HUES6 (cell line): ENCODE results near the gene UBR4.
A peak's percentile ranks its signal among the peaks of the same experiment; 100 is the strongest.

Experiments used
- H3K27ac ChIP-seq: 2 replicates; pipeline ENCODE4 v1.7.0; 2013; ENCODE audit warnings: low read depth, mild to moderate bottlenecking, low read length, inconsistent platforms
- H3K27me3 ChIP-seq: 2 replicates; pipeline ENCODE4 v1.6.1; 2013; ENCODE audit warnings: low read length; ENCODE audit not compliant: control insufficient read depth, insufficient read depth
- H3K36me3 ChIP-seq: 2 replicates; pipeline ENCODE4 v1.6.1; 2013; ENCODE audit warnings: low read length; ENCODE audit not compliant: control insufficient read depth, insufficient read depth
- H3K4me1 ChIP-seq: 2 replicates; pipeline ENCODE4 v1.6.1; 2013; ENCODE audit warnings: low read length; ENCODE audit not compliant: control insufficient read depth, insufficient read depth
- H3K4me3 ChIP-seq: 2 replicates; pipeline ENCODE4 v1.5.1; 2013; ENCODE audit warnings: low read depth, low read length
- H3K9ac ChIP-seq: one replicate; pipeline ENCODE4 v1.6.1; 2013; ENCODE audit warnings: mild to moderate bottlenecking, low read length
- H3K9me3 ChIP-seq: 2 replicates; pipeline ENCODE4 v1.6.1; 2013; ENCODE audit warnings: low read depth, low read length; ENCODE audit not compliant: control insufficient read depth, insufficient read depth

The UBR4 gene

DNA sequence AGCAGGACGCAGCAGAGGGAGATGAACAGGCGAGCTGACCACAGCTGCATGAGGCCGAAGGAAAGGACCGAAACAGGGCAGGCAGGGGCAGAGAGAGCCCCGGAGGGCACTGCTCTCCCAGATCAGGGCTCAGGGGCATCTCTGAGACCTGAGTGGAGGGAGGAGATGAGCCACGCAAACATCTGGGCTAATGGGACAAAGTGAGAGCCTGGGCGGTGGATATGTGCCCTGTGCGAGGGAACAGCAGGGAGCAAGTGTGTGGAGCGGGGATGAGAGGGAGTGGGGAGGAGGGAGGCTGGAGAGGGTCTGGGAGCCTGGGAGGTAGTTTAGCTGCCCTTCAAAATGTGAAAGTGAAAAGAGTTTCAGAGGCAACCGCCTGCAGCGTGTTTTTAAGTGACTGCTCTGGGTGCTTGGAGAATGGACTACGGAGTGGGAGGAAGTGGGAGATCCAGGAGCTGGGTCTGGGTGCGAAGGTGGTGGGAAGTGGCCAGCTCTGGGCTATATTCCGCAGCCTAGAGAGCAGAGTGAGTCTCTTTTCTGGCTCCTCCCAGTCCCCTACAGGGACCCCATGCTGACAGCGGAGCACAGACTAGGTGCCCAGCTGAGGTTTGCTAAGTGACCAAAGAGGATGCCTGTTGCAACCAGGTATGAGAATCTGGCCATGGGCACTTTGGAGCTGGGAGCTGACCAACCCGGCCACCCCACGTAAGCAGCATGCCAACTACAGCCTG is 139.0 kb downstream of the UBR4 start:
- Histone ChIP-seq H3K27ac (no peak overlapping the region), H3K9ac (no peak overlapping the region), H3K27me3 (no peaks in the 10 kb centered on the region), H3K36me3 (peaks cover 37% of the 10 kb centered on the region), H3K9me3 (no peaks in the 10 kb centered on the region), H3K4me1 (peaks cover 19% of the 10 kb centered on the region; the same call in 1 of the 2 replicates), H3K4me3 (no peak overlapping the region)

DNA sequence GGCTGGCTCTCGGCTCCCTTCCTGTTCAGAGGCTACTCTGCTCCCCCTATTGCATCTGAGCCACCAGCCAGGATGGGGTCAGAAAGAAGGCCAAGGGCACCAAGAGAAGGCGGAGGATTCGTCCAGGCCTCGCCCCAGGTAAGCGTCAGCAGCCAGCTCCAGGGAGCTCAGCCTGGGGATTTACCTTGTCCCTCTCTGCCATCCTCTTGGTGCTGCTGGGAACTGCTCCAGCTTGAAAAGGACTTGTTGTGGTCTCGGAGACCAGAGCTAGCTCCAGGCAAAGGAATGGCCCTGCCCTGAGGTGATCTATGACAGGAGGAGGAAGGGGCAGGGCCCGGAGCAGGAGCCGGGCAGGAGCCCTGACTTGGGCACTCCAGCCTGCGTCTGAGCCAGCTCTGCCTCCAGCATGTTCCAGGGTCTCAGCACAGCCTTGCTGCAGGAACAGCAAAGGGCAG is 139.8 kb downstream of the UBR4 start:
- Histone ChIP-seq H3K27ac (no peak overlapping the region), H3K9me3 (no peaks in the 10 kb centered on the region), H3K4me3 (no peak overlapping the region), H3K9ac (no peak overlapping the region), H3K4me1 (peaks cover 19% of the 10 kb centered on the region; the same call in 1 of the 2 replicates), H3K36me3 (peaks cover 29% of the 10 kb centered on the region), H3K27me3 (no peaks in the 10 kb centered on the region)

DNA sequence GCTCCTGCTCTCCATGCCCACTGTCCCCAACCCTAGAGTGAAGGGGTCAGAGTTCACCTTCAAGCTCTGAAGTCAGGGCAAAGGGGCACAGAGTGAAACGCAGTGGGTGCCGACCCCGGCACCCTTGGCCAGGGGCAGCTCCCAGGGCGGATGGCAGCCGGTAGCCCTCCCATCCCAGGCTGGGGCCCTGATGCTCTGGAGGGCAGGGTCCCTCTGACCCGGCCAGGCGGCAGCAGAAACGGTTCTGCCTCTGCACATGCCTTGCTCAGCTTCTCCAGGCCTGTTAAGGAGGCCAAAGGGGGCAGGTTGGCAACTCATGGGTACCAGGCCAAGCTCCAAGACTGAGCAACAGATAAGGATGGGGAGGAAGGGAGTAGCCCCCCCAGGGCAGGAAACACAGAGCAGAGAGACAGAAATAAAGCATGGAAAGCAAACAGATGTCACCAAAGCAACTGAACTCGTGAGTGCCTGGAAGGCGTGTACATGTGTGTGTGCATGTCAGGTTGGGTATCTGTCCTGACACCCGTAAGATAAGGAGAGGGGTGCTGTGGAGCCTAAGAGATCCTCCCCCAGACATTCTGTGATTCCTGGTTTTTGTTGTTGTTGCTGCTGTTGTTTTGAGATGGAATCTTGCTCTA is 141.3 kb downstream of the UBR4 start:
- no peak overlapping the region for H3K27ac ChIP-seq
- H3K9me3 ChIP-seq, result no peaks in the 10 kb centered on the region
- no peaks in the 10 kb centered on the region for H3K27me3 ChIP-seq
- H3K9ac ChIP-seq, result no peak overlapping the region
- H3K4me1 ChIP-seq, result peaks cover 19% of the 10 kb centered on the region; the same call in 1 of the 2 replicates
- H3K36me3 ChIP-seq, result peaks cover 14% of the 10 kb centered on the region
- H3K4me3 ChIP-seq, result no peak overlapping the region

DNA sequence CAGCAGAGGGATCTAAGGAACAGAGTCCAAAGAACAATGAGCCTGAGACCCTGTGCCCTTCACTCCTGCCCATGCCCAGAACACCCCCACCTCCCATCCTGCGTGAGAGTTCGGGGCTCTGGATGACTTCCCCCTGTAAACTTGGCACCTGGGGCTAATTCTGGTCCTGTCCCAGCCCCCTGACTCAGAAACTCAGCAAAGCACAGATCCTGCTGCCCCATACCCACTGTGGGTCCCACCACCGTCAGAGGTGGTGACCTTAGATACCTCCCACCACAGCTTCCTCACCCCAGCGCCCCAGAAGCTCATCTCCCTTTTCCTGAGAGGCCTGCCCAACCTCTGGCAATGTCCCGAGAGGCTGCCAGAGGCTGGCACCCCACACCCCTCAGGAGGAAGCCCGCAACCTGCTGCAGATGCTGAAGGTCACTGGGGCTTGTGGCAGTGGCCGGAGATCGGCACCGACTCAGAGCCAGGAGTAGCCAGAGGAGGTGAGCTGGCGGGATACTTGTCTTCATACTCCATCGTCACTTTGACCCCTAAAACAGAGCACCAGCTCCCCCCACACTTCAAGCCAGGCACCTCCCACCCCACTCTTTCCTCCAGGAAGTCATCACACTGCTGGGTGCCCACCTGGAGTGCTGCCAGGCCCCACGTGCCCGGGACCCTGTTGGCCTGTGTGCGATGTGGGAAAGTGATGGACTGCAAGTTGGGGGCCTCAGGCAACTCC is 142.0 kb downstream of the UBR4 start:
- Histone ChIP-seq H3K4me1 (peaks cover 19% of the 10 kb centered on the region; the same call in 1 of the 2 replicates), H3K27ac (no peak overlapping the region), H3K9ac (no peak overlapping the region), H3K27me3 (no peaks in the 10 kb centered on the region), H3K36me3 (peaks cover 8% of the 10 kb centered on the region), H3K4me3 (no peak overlapping the region), H3K9me3 (no peaks in the 10 kb centered on the region)

DNA sequence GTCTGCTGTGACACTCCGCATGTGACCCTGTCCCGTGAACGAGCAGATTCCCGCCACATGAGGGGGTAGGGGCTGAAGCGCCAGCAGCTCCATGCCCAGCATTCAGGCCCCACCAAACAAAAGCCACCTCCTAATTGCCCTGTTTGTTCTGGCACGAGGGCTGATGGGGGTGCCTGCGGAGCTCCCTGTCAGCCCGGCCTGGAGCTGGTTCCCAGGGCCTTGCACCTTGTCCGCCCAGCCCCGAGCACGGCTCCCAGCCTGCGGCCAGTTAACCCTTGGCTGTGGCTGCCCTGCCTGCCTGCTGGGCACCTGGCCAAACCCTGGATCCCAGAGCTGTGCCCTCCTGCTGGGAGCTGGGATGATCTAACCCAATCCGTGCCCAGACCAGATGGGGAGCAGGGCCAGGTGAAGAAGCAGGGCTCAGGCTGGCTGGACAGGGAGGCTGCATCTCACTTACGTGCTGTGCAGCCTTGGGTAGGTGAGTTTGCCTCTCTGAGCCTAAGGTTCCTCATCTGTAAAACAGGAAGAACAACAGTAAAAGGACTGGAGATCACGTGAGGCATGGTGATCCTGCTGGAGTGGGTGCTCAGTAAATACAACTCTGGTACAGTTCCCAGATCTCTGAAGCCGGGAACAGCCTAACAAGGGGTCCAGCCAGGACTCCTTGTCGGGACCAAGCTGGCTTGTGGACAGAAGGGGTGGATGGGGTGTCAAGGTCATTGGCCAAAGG is 142.7 kb downstream of the UBR4 start:
- Histone ChIP-seq H3K9me3 (0 out of 2 replicates have a peak, but pooled peaks cover 2% of the 10 kb centered on the region), H3K4me1 (peaks cover 19% of the 10 kb centered on the region; the same call in 1 of the 2 replicates), H3K27ac (no peak overlapping the region), H3K27me3 (no peaks in the 10 kb centered on the region), H3K9ac (no peak overlapping the region), H3K36me3 (0 out of 2 replicates have a peak, but pooled peaks cover under 1% of the 10 kb centered on the region), H3K4me3 (no peak overlapping the region)

DNA sequence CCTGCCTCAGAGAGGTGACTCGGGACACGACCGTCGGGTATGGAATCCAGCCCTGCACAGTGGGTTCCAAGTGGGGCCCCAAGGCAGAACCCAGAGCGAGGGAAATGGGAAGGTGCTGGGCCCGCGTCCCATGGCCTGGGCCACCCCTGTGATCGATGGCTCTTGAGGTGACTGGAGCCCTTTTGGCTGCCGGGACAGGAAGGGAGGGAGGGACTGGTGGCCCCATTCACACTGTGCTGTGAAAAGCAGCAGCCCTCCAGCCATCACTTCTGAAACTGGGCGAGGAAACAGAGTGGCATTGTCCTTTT is 143.2 kb downstream of the UBR4 start:
- Histone ChIP-seq H3K9me3 (0 out of 2 replicates have a peak, but pooled peaks cover 2% of the 10 kb centered on the region), H3K27me3 (no peaks in the 10 kb centered on the region), H3K36me3 (no peaks in the 10 kb centered on the region), H3K4me1 (peaks cover 15% of the 10 kb centered on the region; the same call in 1 of the 2 replicates), H3K27ac (no peak overlapping the region), H3K9ac (peak overlapping the region; percentile 14), H3K4me3 (no peak overlapping the region)

DNA sequence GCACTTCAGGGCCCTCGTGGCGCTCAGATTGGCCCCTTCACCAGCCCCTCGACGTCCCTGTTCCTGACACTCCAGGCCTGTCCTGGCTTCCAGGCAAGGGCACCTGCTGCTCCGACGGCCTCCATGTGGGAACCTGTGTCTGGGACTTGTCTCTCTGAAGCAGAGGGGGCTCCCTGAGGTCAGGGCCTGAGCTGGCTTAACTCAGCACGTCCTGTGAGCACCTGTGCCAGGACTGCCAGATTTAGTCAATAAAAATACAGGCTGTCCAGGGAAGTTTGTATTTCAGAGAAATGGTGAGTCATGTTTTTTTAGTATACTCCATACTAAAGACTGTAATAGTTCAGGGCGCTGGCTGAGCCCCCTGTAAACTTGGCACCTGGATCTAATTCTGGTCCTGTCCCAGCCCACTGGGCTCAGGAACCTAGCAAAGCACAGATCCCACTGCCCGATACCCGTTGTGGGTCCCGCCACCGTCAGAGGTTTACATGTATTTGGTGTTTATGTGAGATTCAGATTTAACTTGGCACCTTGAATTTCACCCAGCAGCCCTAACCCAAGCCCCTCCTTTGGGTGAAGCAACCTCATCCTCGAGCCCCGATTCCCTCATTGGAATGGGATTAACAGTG is 143.7 kb downstream of the UBR4 start:
- no peaks in the 10 kb centered on the region for H3K36me3 ChIP-seq
- no peak overlapping the region for H3K4me3 ChIP-seq
- peak overlapping the region; percentile 14 for H3K9ac ChIP-seq
- no peaks in the 10 kb centered on the region for H3K27me3 ChIP-seq
- H3K27ac ChIP-seq, result no peak overlapping the region
- peaks cover 10% of the 10 kb centered on the region; the same call in 1 of the 2 replicates for H3K4me1 ChIP-seq
- peaks cover 4% of the 10 kb centered on the region; the same call in 1 of the 2 replicates for H3K9me3 ChIP-seq

DNA sequence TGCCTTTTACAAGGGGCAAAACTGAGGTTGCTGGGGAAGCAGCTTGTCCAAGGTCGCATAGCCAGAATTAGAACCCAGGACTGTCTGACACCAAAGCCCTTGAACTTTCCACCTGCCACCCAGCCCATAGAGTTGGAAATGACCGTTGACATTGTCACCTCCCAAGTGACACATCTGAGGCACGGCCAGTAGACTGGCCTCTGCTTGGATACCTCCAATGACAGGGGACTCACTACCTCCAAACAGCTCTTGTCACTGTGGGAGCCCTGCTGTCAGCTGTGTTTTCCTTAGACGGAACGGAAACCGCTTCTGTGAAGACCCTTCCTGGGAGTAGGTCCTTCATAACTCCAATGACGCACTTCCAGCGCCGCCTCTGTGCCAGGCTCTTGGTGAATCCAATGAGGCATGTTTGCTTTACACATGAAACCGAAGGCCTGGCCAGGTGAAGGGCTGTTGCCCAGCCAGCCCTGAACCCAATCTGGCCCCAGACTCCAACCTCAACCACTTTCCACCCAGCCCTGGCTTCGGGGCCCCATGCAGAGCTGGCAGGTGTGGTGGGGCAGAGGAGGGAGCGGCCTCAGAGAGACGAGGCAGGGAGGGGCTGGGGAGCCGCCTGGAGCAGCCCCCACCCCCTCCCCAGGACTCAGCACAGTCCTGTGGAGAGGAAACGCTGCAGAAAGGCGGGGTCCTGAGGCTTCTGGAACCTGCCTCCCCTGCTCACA is 144.4 kb downstream of the UBR4 start:
- no peak overlapping the region for H3K4me3 ChIP-seq
- H3K4me1 ChIP-seq, result peaks cover 9% of the 10 kb centered on the region; the same call in 1 of the 2 replicates
- no peak overlapping the region for H3K9ac ChIP-seq
- H3K27me3 ChIP-seq, result no peaks in the 10 kb centered on the region
- H3K27ac ChIP-seq, result no peak overlapping the region
- no peaks in the 10 kb centered on the region for H3K36me3 ChIP-seq
- peaks cover 7% of the 10 kb centered on the region; the same call in 1 of the 2 replicates for H3K9me3 ChIP-seq

DNA sequence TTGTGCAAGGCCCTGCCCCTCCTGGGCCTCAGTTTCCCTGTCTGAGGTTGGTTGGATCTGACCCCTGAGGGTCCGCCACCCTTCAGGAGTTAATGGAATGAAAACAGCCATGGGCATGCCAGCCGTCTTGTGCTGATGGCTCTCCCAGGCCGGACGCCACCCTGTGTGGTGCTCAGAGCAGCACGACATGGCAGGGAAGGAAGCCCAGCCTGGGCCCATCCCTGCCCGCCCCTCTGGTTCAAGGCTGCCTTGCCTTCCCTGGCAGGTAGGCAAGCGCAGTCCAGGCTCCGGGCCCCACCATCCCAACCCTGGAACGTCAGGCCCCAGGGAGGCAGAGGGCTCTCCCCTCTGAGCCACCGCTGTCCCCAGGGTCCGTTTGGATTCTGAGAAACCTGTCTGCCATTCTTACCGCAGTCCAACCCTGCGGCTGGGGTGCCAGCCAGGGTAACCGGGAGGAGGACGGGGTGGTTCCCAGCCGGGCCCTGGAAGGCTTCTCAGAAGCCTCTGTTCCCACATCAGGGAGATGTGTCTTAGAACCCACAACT is 145.1 kb downstream of the UBR4 start:
- Histone ChIP-seq H3K27me3 (no peaks in the 10 kb centered on the region), H3K9ac (no peak overlapping the region), H3K27ac (no peak overlapping the region), H3K4me3 (no peak overlapping the region), H3K36me3 (no peaks in the 10 kb centered on the region), H3K4me1 (peaks cover 9% of the 10 kb centered on the region; the same call in 1 of the 2 replicates), H3K9me3 (peaks cover 7% of the 10 kb centered on the region; the same call in 1 of the 2 replicates)
